ENCODE results near the gene TSPAN5. TPM values are rescaled to one million over a fixed set of nuclear protein-coding genes. Genes with fewer than 3 reads are reported as not detected.
"Not testable (repeated sequence)": the region's sequence is repeated elsewhere in the genome, so short reads cannot be mapped to it uniquely, and the experiment has no call there.

Gene TSPAN5
- polyA plus RNA-seq, 3 donors = 0.76 to 2.0 (median 1.4) TPM

DNA sequence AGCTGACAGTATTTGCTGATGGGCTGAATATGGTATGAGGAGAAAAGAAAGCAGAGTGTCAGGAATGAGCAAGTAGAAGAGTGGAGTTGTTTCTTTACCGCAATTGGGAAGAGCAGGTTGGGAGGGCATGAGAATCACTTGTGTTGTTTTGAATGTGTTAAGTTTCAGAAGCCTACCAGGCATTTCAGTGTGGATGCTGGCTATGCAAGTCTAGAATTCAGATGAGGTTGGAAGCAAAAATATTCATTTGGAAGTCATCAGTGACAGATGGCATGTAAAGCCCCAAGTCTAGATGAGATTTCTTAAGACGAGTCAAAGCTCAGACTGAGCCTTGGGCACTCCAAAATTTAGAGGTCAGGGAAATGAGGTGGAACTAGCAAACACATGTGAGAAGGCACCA is 156.4 kb downstream of the TSPAN5 start:
- WGBS, 3 donors = 44 to 95% (median 94%) methylated on average over 2 of the region's 2 CpGs
- H3K27ac ChIP-seq (ENCODE audit: low read depth, low read length) = no peak overlapping the region

DNA sequence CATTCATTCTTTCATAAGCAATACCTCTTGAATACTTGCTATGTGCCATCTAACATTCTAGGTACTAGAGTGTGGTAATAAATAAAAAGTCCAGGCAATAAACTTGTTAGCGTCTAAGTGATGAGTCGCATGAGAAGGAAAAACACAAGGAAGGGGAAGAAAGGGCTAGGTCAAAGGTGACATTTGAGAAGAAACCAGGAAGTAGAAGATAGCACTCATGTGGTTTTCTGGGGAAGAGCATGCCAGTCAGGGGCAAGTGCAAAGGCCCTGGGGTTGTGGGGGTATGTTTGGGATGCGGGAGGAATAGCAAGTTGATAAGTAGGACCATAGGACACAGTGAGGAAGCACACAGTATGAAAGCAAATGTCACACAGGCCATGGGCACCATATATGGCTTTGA is 157.0 kb downstream of the TSPAN5 start:
- WGBS, 3 donors = 91 to 100% (median 95%) methylated on average over 3 of the region's 3 CpGs
- H3K27ac ChIP-seq (ENCODE audit: low read depth, low read length) = no peak overlapping the region

DNA sequence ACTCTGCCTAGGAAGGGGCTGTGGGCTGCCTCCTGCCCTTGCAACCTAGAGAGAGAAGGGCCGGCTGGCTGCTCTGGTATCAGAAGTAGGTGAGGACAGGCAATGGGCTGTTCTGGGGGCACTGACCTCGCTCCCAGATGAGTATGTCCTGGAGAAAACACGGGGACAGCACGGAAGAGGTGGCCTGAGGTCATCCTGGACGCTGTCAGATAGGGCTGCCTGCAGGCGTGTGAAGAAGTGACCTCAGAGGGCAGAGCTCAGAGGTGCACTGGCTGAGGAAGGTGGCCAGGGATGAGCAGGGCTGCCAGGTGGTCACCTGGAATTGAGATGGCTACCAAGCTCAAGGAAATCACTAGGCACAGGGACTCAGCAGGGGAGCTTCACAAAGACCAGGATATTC is 159.6 kb downstream of the TSPAN5 start:
- 91 to 95% (median 93%) methylated on average over 6 of the region's 6 CpGs for WGBS, 3 donors

DNA sequence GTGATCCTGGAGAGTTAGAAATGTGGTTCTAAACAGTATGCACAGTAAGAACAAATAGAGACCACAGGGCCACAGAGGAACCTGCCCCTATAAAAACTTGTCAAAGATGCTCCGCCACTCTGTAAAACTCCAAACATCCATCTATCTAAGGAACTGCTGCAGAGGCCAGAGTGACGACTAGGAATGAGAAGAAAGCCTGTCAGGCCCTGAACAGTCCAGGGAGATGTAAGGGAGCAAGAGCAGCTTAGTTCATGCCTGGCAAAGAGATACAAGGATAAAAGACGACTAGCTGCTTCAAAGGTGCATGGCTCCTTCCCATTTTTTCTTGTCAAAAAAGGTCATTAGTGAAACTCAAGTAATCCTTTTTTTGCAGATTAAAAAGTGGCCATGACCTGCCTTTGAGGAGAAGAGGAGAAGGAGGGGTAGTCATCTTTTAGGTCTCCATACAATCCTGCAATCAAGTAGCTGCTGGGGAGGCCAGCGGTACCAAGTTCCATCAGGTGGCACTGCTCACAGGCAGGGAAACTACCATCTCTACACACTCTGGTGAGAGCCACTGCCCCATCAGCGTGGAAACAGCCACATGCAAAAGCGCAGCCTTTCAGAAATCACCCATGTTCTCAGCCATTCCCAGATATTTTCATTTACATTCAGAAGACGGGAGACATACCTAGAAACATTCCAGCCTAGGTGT is 162.1 kb downstream of the TSPAN5 start:
- no peak overlapping the region for H3K27ac ChIP-seq (ENCODE audit: low read depth, low read length)

More for the DNA sequence above, 159.6 kb downstream of the TSPAN5 start:
- no peak overlapping the region for H3K27ac ChIP-seq (ENCODE audit: low read depth, low read length)

DNA sequence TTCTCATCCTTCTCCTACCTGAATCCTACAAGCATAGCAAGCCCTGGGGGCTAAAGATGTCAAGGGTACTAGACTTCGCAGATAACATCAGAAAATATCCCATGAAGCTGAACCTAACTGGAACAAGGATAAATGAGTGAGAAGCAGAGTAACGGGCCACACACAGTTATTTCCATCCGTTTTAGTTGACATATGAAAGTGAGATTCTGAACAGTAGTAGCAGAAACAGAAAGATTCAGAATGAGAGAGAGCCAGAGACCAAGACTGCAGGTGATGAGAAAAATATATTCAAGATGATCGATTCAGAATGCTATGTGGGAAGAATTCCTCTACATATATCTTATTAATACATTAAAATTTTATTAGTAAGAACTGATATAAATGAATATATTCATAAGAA is 165.1 kb downstream of the TSPAN5 start:
- H3K27ac ChIP-seq (ENCODE audit: low read depth, low read length) = no peak overlapping the region
- 73 to 81% (median 78%) methylated on average over 4 of the region's 4 CpGs for WGBS, 3 donors

More for the DNA sequence above, 162.1 kb downstream of the TSPAN5 start:
- 87 to 91% (median 88%) methylated on average over 7 of the region's 7 CpGs for WGBS, 3 donors

DNA sequence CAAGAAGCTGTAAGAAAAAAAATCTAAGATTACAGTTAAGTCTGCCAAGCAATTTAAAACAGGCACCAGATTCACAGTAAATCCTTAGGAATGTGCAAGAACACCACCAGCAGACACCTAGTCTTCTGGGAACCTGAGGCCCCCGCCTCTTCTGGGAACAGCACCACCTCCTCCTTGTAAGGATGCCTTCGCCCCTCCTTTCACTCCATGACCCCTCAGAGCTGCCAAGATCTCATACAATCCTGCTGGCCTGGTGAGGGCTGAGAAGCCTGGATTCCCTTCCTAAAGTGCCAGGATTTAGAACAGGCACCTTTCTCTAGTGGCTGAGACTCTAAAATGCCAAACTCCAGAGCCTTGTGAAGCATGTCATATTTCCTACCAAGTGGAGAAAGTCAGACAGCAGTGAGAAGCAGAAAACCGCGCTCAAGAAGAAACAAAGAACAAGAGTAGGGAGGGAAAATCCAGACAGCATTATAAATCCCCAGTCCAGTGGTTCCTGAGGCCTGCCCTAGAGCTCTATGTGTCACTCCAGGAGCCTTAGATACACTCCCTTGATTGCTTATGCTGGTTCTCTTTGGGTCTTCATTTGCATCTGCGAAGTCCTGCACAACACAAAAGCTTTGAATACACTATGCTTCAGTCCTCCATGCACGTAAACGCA is 166.4 kb downstream of the TSPAN5 start:
- WGBS, 3 donors = 89 to 93% (median 92%) methylated on average over 7 of the region's 7 CpGs
- no peak overlapping the region for H3K27ac ChIP-seq (ENCODE audit: low read depth, low read length)

DNA sequence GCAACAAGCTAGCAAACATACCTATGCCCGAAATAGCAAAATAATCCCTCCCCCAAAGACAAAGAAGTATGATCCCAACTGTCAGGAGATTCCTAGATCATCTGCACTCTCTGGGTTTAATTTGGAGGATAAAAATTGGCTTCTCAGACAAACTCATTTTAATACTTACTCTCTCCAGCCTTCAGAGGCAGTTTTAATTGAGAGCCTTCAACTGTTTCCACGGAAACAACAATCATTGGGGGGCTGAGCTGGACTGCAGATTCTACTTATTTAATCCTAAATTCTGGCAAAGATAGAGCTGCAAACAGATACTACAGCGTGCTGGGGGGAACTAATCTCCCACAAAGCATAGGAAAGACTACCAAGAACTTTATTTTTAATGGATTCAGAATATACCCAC is 168.2 kb downstream of the TSPAN5 start:
- H3K27ac ChIP-seq (ENCODE audit: low read depth, low read length) = no peak overlapping the region
- WGBS, 3 donors = 95 to 98% (median 95%) methylated on average over 3 of the region's 3 CpGs

DNA sequence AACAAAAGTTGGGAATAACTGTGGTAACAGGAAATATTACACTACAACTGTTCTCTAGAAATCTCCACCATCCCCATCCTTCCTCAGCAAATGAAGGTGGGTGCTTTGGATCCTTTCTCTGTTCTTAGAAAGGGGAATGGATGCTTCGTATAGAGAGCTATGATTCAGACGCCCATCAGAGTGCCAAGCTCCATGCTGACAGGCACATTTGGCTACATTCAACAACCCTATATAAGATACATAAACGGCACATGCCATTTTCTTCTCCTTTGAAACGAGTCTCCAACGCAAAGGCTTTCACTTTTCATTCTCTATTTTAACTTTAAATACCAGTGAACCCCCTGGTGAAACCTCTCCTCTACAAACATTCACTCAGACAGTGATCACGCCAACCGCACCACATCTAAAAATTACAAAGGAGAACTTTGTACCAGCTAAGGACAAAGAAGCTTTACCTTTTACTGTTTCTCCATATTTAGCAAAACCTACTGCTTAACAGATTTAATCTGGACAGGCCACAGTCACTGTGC is 172.5 kb downstream of the TSPAN5 start:
- 87 to 95% (median 89%) methylated on average over 7 of the region's 7 CpGs for WGBS, 3 donors
- no peak overlapping the region for H3K27ac ChIP-seq (ENCODE audit: low read depth, low read length)

DNA sequence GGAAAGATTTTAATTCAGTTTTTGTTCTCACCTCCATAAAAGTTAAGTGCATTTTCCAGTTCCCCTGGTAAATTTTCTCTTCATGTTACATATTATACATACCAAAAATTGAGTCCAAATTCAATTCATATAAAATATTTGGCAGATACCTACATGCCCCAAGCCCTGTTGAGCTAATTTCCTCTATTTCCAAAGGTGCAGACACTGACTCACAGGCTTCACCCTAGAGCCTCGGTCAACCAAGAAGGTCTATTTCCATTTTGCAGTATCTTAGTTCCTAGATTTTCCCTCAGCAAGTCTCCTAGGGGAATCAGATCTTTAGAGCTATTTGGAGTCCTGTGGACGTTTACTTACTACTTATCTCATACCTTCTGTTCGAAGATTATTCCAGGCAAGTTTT is 174.4 kb downstream of the TSPAN5 start:
- 62 to 91% (median 84%) methylated on average over 3 of the region's 3 CpGs for WGBS, 3 donors
- H3K27ac ChIP-seq (ENCODE audit: low read depth, low read length) = no peak overlapping the region

DNA sequence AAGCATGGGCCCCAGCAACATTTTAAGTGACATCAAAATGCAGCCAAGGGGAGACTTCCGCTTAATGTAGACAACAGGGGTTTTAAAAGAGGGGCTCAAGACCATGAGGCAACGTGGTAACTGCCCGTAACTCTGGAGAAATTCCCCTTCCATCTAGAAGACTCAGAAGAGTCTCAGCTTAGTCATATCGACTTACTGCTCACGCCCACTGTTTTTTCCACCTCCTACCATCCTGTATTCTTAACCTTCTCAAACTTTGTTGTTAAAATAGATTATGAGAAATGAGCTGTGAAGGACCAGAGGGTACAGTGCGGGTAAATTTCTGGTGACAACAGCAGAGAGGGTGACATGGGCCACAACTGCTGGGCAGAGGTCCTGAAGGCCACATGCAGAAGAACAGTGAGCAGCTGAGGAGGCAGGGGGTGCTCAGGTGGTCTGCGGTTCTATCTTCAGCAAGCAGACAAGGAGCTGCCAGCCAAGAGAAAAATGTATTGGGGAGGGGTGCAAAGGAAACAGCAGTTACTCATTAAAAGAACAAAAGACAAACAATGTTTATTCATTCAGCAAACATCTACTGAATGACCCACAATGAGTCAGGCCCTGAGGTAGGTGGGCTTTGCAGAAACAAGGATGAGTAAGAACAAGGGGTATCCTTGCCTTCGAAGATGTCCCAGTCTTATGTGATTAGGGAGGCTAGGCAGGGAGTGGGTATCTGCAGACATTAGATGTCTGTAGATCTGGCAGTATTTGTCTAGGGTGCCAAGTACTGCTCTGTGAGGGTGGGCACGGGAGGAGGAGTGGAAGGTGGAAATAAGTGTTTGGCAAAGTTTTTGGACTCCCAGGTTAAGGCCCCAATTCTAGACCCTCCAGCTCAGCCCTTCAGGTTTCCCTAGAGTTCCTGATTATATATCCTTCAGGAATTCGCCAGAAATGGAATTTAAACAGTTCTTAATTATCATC is 175.3 kb downstream of the TSPAN5 start:
- H3K27ac ChIP-seq (ENCODE audit: low read depth, low read length) = no peak overlapping the region

DNA sequence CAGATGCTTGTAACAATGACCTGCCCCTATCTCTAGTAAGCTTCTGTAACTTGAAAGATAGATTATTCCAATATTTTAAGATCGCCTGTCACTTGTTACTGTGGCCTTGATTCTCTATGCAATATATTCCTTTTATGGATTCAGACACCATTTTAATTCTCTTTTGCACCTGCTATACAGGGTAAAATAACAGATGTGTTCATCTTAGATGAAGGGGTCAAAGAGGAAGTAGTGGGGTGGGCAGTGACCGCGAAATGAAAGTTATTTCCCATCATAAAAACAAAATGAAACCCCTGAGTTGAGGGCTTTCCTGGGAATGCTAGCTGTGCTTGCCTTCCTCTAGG is 175.9 kb downstream of the TSPAN5 start:
- 78 to 94% (median 80%) methylated on average over 3 of the region's 3 CpGs for WGBS, 3 donors

More for the DNA sequence above, 175.3 kb downstream of the TSPAN5 start:
- 88 to 91% (median 91%) methylated on average over 10 of the region's 10 CpGs for WGBS, 3 donors

DNA sequence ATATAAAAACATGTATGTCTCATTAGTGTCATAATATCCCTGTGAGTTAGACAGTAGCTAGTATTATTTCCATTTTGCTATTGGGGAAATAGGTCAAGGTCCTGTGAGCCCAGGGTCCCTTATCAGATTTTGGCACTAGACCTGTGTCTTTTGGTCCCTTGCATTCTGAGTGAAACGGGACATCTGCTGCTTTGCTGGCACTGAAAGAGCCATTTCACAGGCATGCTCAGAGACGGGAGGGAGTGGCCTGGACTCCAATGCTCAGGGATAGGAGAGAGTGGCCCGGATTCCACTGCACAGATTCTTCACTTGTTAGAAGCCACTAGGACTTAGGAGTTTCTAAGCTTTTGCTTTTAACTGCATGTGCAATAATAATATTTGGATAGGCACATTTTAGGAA is 177.2 kb downstream of the TSPAN5 start:
- H3K27ac ChIP-seq (ENCODE audit: low read depth, low read length) = no peak overlapping the region
- WGBS, 3 donors = 17 to 71% (median 54%) methylated on average over 3 of the region's 3 CpGs

More for the DNA sequence above, 175.9 kb downstream of the TSPAN5 start:
- no peak overlapping the region for H3K27ac ChIP-seq (ENCODE audit: low read depth, low read length)

DNA sequence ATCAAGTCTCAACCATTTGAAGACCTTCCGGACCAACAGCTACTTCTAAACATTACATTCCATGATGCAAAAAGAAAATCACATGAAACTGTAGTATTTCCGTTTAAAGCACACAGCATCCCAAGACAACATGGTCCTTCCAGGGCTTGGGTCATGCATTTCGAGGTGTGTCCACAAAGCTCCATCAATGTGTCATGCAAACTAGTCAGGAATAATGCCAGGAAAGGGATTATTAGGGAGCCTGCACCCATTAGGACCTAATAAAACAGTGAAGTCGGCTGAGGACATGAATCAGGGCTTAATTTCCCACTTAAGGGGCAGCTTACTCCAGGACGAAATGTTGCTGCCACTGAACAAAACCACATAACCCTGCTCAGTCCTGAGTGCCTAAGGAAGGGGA is 177.9 kb downstream of the TSPAN5 start:
- H3K27ac ChIP-seq (ENCODE audit: low read depth, low read length) = no peak overlapping the region
- 75 to 91% (median 88%) methylated on average over 5 of the region's 5 CpGs for WGBS, 3 donors

DNA sequence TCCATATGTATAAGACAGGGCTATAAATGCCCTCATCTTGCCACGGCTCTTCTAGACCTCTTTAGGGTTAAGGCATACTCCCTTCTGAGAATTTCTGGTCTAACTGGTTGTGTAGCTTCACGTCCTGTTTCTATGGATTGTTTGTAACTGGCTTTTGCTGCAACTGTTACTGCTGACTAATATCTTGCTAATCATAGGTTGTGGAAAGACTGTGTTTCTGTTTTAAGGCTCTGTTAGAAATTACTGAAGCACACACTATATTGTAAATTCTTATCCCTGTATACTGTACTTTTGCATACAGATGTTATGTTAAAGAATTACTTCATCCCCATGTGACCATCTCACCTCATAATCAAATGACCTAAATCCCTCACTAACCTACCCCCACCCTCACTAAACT is 178.8 kb downstream of the TSPAN5 start:
- not testable (repeated sequence) for H3K27ac ChIP-seq (ENCODE audit: low read depth, low read length)
- 36 to 83% (median 82%) methylated on average over 2 of the region's 2 CpGs for WGBS, 3 donors

DNA sequence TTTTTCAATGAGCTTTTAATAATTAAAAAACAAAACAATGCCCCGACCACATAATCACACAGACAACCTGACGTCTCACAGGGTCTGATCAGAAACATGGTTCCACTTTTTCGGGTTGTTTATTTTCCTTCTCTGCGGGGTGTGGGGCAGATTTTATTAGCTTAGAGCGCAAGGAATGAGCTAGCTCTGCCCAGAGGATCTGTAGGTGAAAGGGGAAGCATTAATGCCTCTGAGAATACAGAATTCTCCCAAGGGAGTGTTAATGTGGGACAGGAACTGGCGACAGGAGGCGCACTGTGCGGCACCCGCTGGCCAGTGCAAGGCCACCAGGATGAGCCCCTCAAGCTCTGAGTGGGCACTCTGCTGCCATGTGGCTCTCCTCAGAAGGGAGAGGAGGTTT is 181.5 kb downstream of the TSPAN5 start:
- 83 to 96% (median 91%) methylated on average over 9 of the region's 9 CpGs for WGBS, 3 donors

DNA sequence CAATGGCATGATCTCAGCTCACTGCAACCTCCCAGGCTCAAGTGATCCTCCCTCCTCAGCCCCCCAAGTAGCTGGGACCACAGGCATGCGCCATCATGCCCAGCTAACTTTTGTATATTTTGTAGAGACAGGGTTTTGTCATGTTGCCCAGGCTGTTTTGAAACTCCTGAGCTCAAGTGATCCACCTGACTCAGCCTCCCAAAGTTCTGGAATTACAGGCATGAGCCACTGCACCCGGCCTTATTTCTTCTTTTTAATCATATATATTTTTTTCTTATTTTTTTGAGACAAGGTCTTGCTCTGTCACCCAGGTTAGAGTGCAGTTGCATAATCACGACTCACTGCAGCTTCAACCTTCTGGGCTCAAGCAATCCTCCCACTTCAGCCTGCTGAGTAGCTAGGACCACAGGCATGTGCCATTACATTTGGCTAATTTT is 184.0 kb downstream of the TSPAN5 start:
- 77 to 92% (median 88%) methylated on average over 3 of the region's 3 CpGs for WGBS, 3 donors
- no peak overlapping the region for H3K27ac ChIP-seq (ENCODE audit: low read depth, low read length)

More for the DNA sequence above, 181.5 kb downstream of the TSPAN5 start:
- no peak overlapping the region for H3K27ac ChIP-seq (ENCODE audit: low read depth, low read length)

DNA sequence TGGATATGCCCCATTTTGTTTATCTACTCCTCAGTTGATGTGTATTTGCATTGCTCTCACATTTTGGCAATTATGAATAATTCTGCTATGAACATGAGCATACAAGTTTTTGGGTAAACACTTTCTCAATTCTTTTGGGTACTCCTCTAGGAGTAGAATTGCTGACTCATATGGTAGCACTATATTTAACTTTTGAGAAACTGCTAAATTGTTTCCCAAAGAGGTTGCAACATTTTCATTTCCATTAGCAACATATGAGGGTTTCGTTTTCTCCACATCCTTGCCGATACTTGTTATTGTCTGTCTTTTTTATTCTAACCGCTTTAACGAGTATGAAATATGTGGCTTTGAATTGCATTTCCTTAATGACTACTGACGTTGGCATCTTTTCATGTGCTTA is 185.4 kb downstream of the TSPAN5 start:
- WGBS, 3 donors = 65 to 89% (median 68%) methylated on average over 5 of the region's 5 CpGs
- H3K27ac ChIP-seq (ENCODE audit: low read depth, low read length) = no peak overlapping the region

DNA sequence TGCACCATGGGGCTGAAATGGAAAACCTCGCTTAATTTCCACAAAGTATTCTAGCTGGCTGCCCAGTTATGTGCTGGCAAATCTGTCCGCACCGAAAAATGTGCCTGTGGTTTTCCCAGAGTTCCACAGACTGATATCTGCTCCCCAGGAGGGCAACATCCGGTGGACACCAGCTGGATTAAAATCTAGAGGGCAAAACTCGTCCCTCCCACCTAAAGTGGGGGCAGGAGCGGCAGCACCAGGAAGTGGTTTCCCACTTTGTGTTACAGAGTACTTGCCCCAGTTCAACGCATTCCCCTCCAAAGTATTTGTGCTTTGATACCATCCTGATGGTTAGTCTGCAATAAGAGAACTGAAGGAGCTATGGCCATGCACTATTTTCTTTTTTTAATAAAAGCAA is 187.6 kb downstream of the TSPAN5 start:
- WGBS, 3 donors = 72 to 88% (median 81%) methylated on average over 7 of the region's 7 CpGs
- H3K27ac ChIP-seq (ENCODE audit: low read depth, low read length) = no peak overlapping the region

DNA sequence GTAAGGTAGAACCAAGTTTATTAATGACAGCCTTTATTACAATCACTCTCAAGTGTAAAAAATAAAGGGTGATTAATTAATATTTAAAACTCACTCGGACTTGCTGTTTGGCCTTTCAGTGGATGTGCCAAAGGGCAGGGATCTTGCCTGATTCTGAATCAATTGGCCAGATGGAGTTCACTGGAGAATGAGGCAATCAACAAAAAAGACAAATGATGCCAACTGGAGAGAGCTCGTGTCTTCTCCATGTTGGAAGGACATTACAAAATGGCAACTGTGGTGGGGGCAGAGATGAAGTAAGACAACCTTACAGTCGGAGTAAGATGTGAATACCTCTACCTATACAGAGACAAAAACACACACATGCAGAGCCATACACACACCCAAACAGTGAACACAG is 188.0 kb downstream of the TSPAN5 start:
- 70 to 76% (median 74%) methylated on average over 3 of the region's 3 CpGs for WGBS, 3 donors

More for the DNA sequence above, 188.0 kb downstream of the TSPAN5 start:
- H3K27ac ChIP-seq (ENCODE audit: low read depth, low read length) = no peak overlapping the region
